ENCODE data around the gene RNF167.

RNF167 gene

DNA sequence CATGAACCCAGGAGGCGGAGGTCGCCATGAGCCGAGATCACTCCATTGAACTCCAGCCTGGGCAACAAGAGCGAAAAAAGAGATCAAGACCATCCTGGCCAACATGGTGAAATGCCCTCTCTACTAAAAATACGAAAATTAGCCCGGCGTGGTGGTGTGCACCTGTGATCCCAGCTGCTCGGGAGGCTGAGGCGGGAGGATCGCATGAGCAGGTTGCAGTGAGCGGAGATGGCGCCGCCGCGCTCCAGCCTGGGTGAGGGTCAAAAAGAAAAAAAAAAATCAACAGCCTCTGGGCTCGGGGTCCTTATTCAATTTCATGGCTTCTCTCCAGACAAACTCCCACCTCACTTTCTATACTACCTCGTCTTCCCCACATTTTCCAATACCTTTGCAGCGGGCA, 11.2 kb upstream of the RNF167 start:
- TF ChIP-seq CEBPB (IDR thresholded peaks at IDR 0.05) (no peak), TEAD4 (IDR thresholded peaks at IDR 0.05) (no peak), ZBTB7A (IDR thresholded peaks at IDR 0.05; ENCODE audit: low read depth) (no peak), RAD21 (IDR thresholded peaks at IDR 0.05; ENCODE audit: low read depth) (no peak), YY1 (IDR thresholded peaks at IDR 0.05; ENCODE audit: low read depth) (no peak), TCF12 (IDR thresholded peaks at IDR 0.05; ENCODE audit: low read depth) (no peak), EGR1 (IDR thresholded peaks at IDR 0.05) (no peak), TAF1 (IDR thresholded peaks at IDR 0.05; ENCODE audit: low read depth) (no peak), CREB1 (IDR thresholded peaks at IDR 0.05; ENCODE audit: low read depth) (no peak), EP300 (IDR thresholded peaks at IDR 0.05; ENCODE audit: borderline replicate concordance) (no peak), NFIC (IDR thresholded peaks at IDR 0.05) (no peak), FOXM1 (IDR thresholded peaks at IDR 0.05; ENCODE audit: borderline replicate concordance, low read depth) (no peak)
- TF ChIP-seq, protein P1, sequence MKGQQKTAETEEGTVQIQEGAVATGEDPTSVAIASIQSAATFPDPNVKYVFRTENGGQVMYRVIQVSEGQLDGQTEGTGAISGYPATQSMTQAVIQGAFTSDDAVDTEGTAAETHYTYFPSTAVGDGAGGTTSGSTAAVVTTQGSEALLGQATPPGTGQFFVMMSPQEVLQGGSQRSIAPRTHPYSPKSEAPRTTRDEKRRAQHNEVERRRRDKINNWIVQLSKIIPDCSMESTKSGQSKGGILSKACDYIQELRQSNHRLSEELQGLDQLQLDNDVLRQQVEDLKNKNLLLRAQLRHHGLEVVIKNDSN (IDR thresholded peaks at IDR 0.05): no peak
- TF ChIP-seq, protein P2, sequence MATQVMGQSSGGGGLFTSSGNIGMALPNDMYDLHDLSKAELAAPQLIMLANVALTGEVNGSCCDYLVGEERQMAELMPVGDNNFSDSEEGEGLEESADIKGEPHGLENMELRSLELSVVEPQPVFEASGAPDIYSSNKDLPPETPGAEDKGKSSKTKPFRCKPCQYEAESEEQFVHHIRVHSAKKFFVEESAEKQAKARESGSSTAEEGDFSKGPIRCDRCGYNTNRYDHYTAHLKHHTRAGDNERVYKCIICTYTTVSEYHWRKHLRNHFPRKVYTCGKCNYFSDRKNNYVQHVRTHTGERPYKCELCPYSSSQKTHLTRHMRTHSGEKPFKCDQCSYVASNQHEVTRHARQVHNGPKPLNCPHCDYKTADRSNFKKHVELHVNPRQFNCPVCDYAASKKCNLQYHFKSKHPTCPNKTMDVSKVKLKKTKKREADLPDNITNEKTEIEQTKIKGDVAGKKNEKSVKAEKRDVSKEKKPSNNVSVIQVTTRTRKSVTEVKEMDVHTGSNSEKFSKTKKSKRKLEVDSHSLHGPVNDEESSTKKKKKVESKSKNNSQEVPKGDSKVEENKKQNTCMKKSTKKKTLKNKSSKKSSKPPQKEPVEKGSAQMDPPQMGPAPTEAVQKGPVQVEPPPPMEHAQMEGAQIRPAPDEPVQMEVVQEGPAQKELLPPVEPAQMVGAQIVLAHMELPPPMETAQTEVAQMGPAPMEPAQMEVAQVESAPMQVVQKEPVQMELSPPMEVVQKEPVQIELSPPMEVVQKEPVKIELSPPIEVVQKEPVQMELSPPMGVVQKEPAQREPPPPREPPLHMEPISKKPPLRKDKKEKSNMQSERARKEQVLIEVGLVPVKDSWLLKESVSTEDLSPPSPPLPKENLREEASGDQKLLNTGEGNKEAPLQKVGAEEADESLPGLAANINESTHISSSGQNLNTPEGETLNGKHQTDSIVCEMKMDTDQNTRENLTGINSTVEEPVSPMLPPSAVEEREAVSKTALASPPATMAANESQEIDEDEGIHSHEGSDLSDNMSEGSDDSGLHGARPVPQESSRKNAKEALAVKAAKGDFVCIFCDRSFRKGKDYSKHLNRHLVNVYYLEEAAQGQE (IDR thresholded peaks at IDR 0.05; ENCODE audit: low read depth): no peak
- TF ChIP-seq, protein P3, sequence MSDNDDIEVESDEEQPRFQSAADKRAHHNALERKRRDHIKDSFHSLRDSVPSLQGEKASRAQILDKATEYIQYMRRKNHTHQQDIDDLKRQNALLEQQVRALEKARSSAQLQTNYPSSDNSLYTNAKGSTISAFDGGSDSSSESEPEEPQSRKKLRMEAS (IDR thresholded peaks at IDR 0.05): no peak

DNA sequence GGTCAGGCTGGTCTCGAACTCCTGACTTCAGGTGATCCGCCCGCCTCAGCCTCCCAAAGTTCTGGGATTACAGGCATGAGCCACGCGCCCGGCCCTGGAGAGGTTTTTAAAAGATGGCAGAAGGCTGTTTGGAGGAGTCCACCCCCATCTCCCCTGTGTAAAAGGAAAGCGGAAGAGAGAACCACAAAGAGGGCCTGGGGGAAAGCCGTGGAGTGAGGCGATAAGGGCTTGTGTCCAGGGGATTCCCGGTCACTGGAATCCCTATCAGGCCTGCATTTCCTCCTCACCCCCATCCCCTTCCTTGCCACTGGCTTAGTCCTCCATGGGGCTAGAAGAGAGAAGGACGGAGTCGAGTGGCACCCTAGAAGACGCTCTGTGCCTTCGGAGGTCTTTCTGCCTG, 8.1 kb upstream of the RNF167 start, which contains the start of gene GP1BA:
TSS of gene GP1BA (plus strand) at position 315 of the 400 bp plus-strand sequence. CDS start 328 bp downstream, outside the sequence.
- TF ChIP-seq ZBTB7A (IDR thresholded peaks at IDR 0.05; ENCODE audit: low read depth) (no peak), EP300 (IDR thresholded peaks at IDR 0.05; ENCODE audit: borderline replicate concordance) (no peak), TCF12 (IDR thresholded peaks at IDR 0.05; ENCODE audit: low read depth) (no peak), CREB1 (IDR thresholded peaks at IDR 0.05; ENCODE audit: low read depth) (no peak), YY1 (IDR thresholded peaks at IDR 0.05; ENCODE audit: low read depth) (no peak), NFIC (IDR thresholded peaks at IDR 0.05) (no peak), CEBPB (IDR thresholded peaks at IDR 0.05) (no peak), RAD21 (IDR thresholded peaks at IDR 0.05; ENCODE audit: low read depth) (no peak), EGR1 (IDR thresholded peaks at IDR 0.05) (no peak), TEAD4 (IDR thresholded peaks at IDR 0.05) (no peak), TAF1 (IDR thresholded peaks at IDR 0.05; ENCODE audit: low read depth) (no peak)
- TF ChIP-seq, protein P1 (IDR thresholded peaks at IDR 0.05): no peak
- TF ChIP-seq, protein P2 (IDR thresholded peaks at IDR 0.05; ENCODE audit: low read depth): no peak
- TF ChIP-seq, protein P3 (IDR thresholded peaks at IDR 0.05): no peak

DNA sequence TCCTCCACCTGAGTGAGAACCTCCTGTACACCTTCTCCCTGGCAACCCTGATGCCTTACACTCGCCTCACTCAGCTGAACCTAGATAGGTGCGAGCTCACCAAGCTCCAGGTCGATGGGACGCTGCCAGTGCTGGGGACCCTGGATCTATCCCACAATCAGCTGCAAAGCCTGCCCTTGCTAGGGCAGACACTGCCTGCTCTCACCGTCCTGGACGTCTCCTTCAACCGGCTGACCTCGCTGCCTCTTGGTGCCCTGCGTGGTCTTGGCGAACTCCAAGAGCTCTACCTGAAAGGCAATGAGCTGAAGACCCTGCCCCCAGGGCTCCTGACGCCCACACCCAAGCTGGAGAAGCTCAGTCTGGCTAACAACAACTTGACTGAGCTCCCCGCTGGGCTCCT, 7.3 kb upstream of the RNF167 start:
- TF ChIP-seq FOXM1 (IDR thresholded peaks at IDR 0.05; ENCODE audit: borderline replicate concordance, low read depth) (no peak), ZBTB7A (IDR thresholded peaks at IDR 0.05; ENCODE audit: low read depth) (no peak), EGR1 (IDR thresholded peaks at IDR 0.05) (no peak), TEAD4 (IDR thresholded peaks at IDR 0.05) (no peak), NFIC (IDR thresholded peaks at IDR 0.05) (no peak), TCF12 (IDR thresholded peaks at IDR 0.05; ENCODE audit: low read depth) (no peak), RAD21 (IDR thresholded peaks at IDR 0.05; ENCODE audit: low read depth) (no peak), CEBPB (IDR thresholded peaks at IDR 0.05) (no peak), CREB1 (IDR thresholded peaks at IDR 0.05; ENCODE audit: low read depth) (no peak), TAF1 (IDR thresholded peaks at IDR 0.05; ENCODE audit: low read depth) (no peak), EP300 (IDR thresholded peaks at IDR 0.05; ENCODE audit: borderline replicate concordance) (no peak), YY1 (IDR thresholded peaks at IDR 0.05; ENCODE audit: low read depth) (no peak)
- TF ChIP-seq, protein P2 (IDR thresholded peaks at IDR 0.05; ENCODE audit: low read depth): no peak
- TF ChIP-seq, protein P3 (IDR thresholded peaks at IDR 0.05): no peak
- TF ChIP-seq, protein P1 (IDR thresholded peaks at IDR 0.05): no peak
